HepG2 (cell line): ENCODE data around the gene PMEPA1. TPM values are rescaled to one million over a fixed set of nuclear protein-coding genes. Genes with fewer than 3 reads are reported as not detected.

Source experiments
- ATAC-seq: fragments of 200-7000 bp; cut with Tn5 transposase; 3 replicates; pipeline ENCODE4 v1.9.1; 2020; ENCODE audit warnings: mild to moderate bottlenecking, moderate library complexity
- BruUV-seq: library from RNA; stranded (reverse); fragments of 400-500 nt; replicated peaks from 2 replicates; lab custom pipeline; 2021; lab: Mats Ljungman, UMichigan
- CTCF ChIA-PET: fragments of 300-600 bp; formaldehyde crosslinking; extraction: SDS; loops from one replicate; lab custom pipeline; 2021; ENCODE audit warnings: low total read pairs, inconsistent platforms, low intra/inter-chr PET ratio; lab: Yijun Ruan, JAX
- POLR2A ChIA-PET: fragments of 350-600 bp; sonication (Branson Sonifier 250); formaldehyde crosslinking; loops from one replicate; lab custom pipeline; 2020; ENCODE audit warnings: antibody characterized with exemption, inconsistent platforms; lab: Yijun Ruan, JAX
- DNase-seq: peaks from one replicate; pipeline ENCODE4 v3.0.0-alpha.2; 2015; ENCODE audit warnings: low spot score
- FAIRE-seq: peaks from 3 replicates; lab custom pipeline; 2011; peaks lifted over from hg19 to GRCh38; lab: Jason Lieb, UNC
- H2AFZ ChIP-seq: one replicate; pipeline ENCODE4 v1.6.1; 2011; ENCODE audit warnings: low read length, inconsistent platforms
- H3K27ac ChIP-seq: fragments of 300-600 bp; 3 replicates; pipeline ENCODE4 v1.8.0; 2011; ENCODE audit warnings: mixed run types, mild to moderate bottlenecking, mixed read lengths, low read length, inconsistent platforms; ENCODE audit not compliant: insufficient read depth; ENCODE audit errors: extremely low read length
- H3K27me3 ChIP-seq, 2 experiments: fragments of 200-600 bp in 1 of 2; 2 replicates in 1 of 2; 3 replicates in 1 of 2; pipeline versions ENCODE4 v1.6.0 to v1.8.0; 2011; ENCODE audit warnings: low read length in 2 of 2, mild to moderate bottlenecking in 2 of 2, moderate library complexity in 2 of 2, inconsistent platforms in 1 of 2; ENCODE audit not compliant: insufficient read depth in 2 of 2, control insufficient read depth in 1 of 2
- H3K36me3 ChIP-seq, 2 experiments: fragments of 200-600 bp in 1 of 2; replicated peaks in 1 of 2; 2 replicates in 1 of 2; 3 replicates in 1 of 2; pipeline versions ENCODE4 v1.5.1 to v1.8.0; 2011; ENCODE audit warnings: low read length in 2 of 2, inconsistent platforms in 1 of 2; ENCODE audit not compliant: insufficient read depth in 2 of 2, control insufficient read depth in 1 of 2
- H3K4me1 ChIP-seq: 2 replicates; pipeline ENCODE4 v1.5.1; 2012; ENCODE audit warnings: low read length, inconsistent platforms; ENCODE audit not compliant: insufficient read depth
- H3K4me2 ChIP-seq: 2 replicates; pipeline ENCODE4 v1.6.0; 2011; ENCODE audit warnings: low read depth, low read length, inconsistent platforms
- H3K4me3 ChIP-seq, 3 experiments: fragments of 200-600 bp in 1 of 3; sonication (generic), shearing (Covaris generic) in 1 of 3; replicated peaks in 1 of 3; 2 replicates each; pipeline ENCODE4 v1.5.1; 2011 to 2016; ENCODE audit warnings: low read length in 3 of 3, inconsistent platforms in 2 of 3, low read depth in 2 of 3, mild to moderate bottlenecking in 2 of 3, control low read depth in 1 of 3, mixed read lengths in 1 of 3; ENCODE audit not compliant: insufficient read depth in 1 of 3
- H3K79me2 ChIP-seq: one replicate; pipeline ENCODE4 v1.6.1; 2011; ENCODE audit warnings: low read length, inconsistent platforms; ENCODE audit not compliant: insufficient read depth
- H3K9ac ChIP-seq: 2 replicates; pipeline ENCODE4 v1.6.0; 2011; ENCODE audit warnings: mild to moderate bottlenecking, low read depth, low read length, inconsistent platforms; ENCODE audit not compliant: insufficient read depth
- H3K9me3 ChIP-seq: 2 replicates; pipeline ENCODE4 v1.5.1; 2012; ENCODE audit warnings: mild to moderate bottlenecking, low read length
- H4K20me1 ChIP-seq: 2 replicates; pipeline ENCODE4 v1.6.0; 2011; ENCODE audit warnings: inconsistent platforms, mild to moderate bottlenecking, low read length, moderate library complexity; ENCODE audit not compliant: insufficient read depth
- HIC2 ChIP-seq: sonication (generic); formaldehyde crosslinking; IDR thresholded peaks from 2 replicates; pipeline ENCODE4 v1.9.0; 2022; ENCODE audit warnings: low read depth, missing genetic modification reagents
- MYC ChIP-seq: sonication (generic); formaldehyde crosslinking; IDR thresholded peaks from 2 replicates; pipeline ENCODE4 v1.9.0; 2021; ENCODE audit warnings: missing genetic modification reagents, borderline replicate concordance
- ZKSCAN1 ChIP-seq: fragments of 150-350 bp; IDR thresholded peaks from 2 replicates; pipeline ENCODE4 v1.6.1; 2014; ENCODE audit warnings: low read length
- ZNF354B ChIP-seq: sonication (generic); formaldehyde crosslinking; IDR thresholded peaks from 2 replicates; pipeline ENCODE4 v1.8.0; 2022; ENCODE audit warnings: mild to moderate bottlenecking, missing genetic modification reagents
- WGBS: methylation state at CpG from one replicate; pipeline ENCODE4 v1.1.6; 2017; ENCODE audit warnings: low lambda C conversion rate; 5-methylcytosine and 5-hydroxymethylcytosine counted together
- in situ Hi-C: cut with HindIII; loops from 2 replicates; pipeline ENCODE4 v1.10.0; 2017; ENCODE audit warnings: low pct_unique_long_range_greater_than_20kb; ENCODE audit not compliant: extremely low pct_ligation_motif_present
- intact Hi-C: fragments of 100-400 bp; cut with micrococcal nuclease; formaldehyde crosslinking; loops from one replicate; pipeline ENCODE4 v1.10.0; 2022; ENCODE audit not compliant: unreplicated experiment
- polyA plus RNA-seq, 8 experiments: library from polyadenylated mRNA; depleted of rRNA in 3 of 8; stranded (reverse) in 7 of 8; unstranded in 1 of 8; fragments of >200 nt; fragmentation: Illumina TruSeq in 4 of 8; extraction: Trizol in 4 of 8; gene quantifications; 2 replicates each; pipeline versions ENCODE4 v1.2.1 to v1.2.3, GENCODE V29; 2011 to 2016; ENCODE audit warnings: low read depth in 4 of 8, missing spikeins in 1 of 8, mixed read lengths in 1 of 8; ENCODE audit not compliant: insufficient read depth in 1 of 8
- total RNA-seq, 5 experiments: library from RNA; depleted of rRNA; stranded (reverse); fragments of >200 nt; fragmentation: Illumina TruSeq; extraction: Trizol; gene quantifications; 2 replicates each; pipeline ENCODE4 v1.2.3, GENCODE V29; 2016; ENCODE audit warnings: low read depth in 1 of 5

PMEPA1 gene
- total and polyA plus RNA-seq, 2 of the 13 experiments (the other 11 are each of a cell fraction or from before 2014, with no cell fraction given) = not detected

DNA sequence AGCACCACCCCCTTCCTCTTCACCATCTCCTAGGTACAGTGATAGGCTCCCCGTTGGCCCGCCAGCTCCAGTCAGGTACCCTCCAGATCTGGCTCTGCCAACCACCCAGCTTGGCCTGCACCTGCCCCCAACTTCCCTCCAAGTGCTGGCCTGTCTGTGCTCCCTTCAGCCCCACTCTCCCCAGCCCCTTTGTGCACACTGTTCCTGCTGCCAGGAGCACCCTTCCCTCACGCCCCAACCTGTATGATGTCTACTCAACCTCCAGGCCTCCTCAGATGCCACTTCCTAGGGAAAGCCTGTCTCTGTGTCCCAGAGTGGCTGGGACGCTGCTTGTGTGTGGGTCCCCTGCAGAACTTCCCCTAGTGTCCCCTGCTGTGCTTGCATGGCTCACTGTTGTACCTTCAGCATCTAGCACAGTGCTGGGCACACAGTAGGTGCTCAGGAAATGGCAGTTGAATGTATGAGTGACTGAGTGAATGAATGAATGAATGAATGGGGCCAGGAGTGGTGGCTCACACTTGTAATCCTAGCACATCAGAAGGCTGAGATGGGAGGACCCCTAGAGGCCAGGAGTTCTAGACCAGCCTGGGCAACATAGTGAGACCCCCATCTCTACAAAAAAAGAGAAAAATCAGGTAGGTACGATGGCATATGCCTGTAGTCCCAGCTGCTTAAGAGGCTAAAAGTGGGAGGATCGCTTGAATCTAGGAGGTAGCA, 92.6 kb downstream of the PMEPA1 start:
- TF ChIP-seq ZNF354B (CRISPR knock-in tag) = no peak
- peak; percentile 58 for TF ChIP-seq ZKSCAN1
- FAIRE-seq (no peak), ATAC-seq (no peak), DNase-seq (no peak)
- Histone ChIP-seq H3K9me3 (no peaks in the 10 kb centered on the region), H3K27ac (no peak overlapping the region), H3K4me1 (no peaks in the 10 kb centered on the region), H3K36me3 (no peaks in the 10 kb centered on the region), H3K9ac (no peak overlapping the region), H4K20me1 (no peaks in the 10 kb centered on the region), H3K4me2 (no peak overlapping the region), H2AFZ (no peak overlapping the region), H3K4me3 (no peak overlapping the region), H3K27me3 (peaks cover 5 to 86% of the 10 kb centered on the region in 2 experiments; a peak in 4 of 5 replicates), H3K79me2 (no peaks in the 10 kb centered on the region)
- BruUV-seq = no TSS peak
- intact Hi-C loops = no loop called here
- in situ Hi-C loops = no loop called here
- ChIA-PET POLR2A (no interaction called here), CTCF (no interaction called here)
- WGBS = 3% methylated on average over 6 of the region's 6 CpGs

GRCh38 chr20:57616143-57616951, 93.5 kb downstream of the PMEPA1 start:
- in situ Hi-C loops (no loop called here), intact Hi-C loops (no loop called here)
- DNase-seq (no peak), ATAC-seq (no peak), FAIRE-seq (no peak)
- TF ChIP-seq MYC (CRISPR knock-in tag) (no peak), HIC2 (CRISPR knock-in tag) (0 out of 2 replicates have a peak, but pooled peaks have one; percentile 24)
- Histone ChIP-seq H3K4me3 (no peak overlapping the region), H3K4me1 (no peaks in the 10 kb centered on the region), H3K36me3 (no peaks in the 10 kb centered on the region), H3K27ac (no peak overlapping the region), H4K20me1 (no peaks in the 10 kb centered on the region), H3K9me3 (no peaks in the 10 kb centered on the region), H3K27me3 (peaks cover 8 to 84% of the 10 kb centered on the region in 2 experiments; a peak in 4 of 5 replicates), H3K9ac (no peak overlapping the region), H3K79me2 (no peaks in the 10 kb centered on the region), H2AFZ (no peak overlapping the region), H3K4me2 (no peak overlapping the region)
- ChIA-PET POLR2A (no interaction called here), CTCF (no interaction called here)
- no TSS peak for BruUV-seq
- 4% methylated on average over 18 of the region's 20 CpGs for WGBS
